SK-N-SH treated with all-trans-retinoic acid at 6 μM for 48 hours (cell line): ENCODE data around the gene ITIH4.

Source experiments
- ATAC-seq: fragments of 200-7000 bp; cut with Tn5 transposase; 3 replicates; pipeline ENCODE4 v1.9.1; 2020; ENCODE audit warnings: mild to moderate bottlenecking, moderate library complexity
- ARNTL ChIP-seq: fragments of 450-650 bp; formaldehyde crosslinking; IDR thresholded peaks from 2 replicates; pipeline ENCODE4 v1.5.0; 2020; ENCODE audit warnings: low read depth, mild to moderate bottlenecking, moderate library complexity, borderline replicate concordance
- BACH2 ChIP-seq: fragments of 250-450 bp; sonication (Bioruptor Pico); IDR thresholded peaks from 2 replicates; pipeline ENCODE4 v1.9.0; 2021; ENCODE audit warnings: mild to moderate bottlenecking, borderline replicate concordance
- CREB5 ChIP-seq: fragments of 250-450 bp; sonication (Bioruptor Pico); IDR thresholded peaks from 2 replicates; pipeline ENCODE4 v1.5.1; 2020; ENCODE audit warnings: low read depth, mild to moderate bottlenecking, moderate library complexity
- CSRNP3 ChIP-seq: fragments of 250-450 bp; sonication (Bioruptor Pico); IDR thresholded peaks from 2 replicates; pipeline ENCODE4 v1.5.1; 2021; ENCODE audit warnings: mild to moderate bottlenecking, moderate library complexity
- ESRRG ChIP-seq: fragments of 250-450 bp; sonication (Bioruptor Pico); IDR thresholded peaks from 2 replicates; pipeline ENCODE4 v1.6.1; 2021; ENCODE audit warnings: mild to moderate bottlenecking
- GLIS3 ChIP-seq: fragments of 250-450 bp; sonication (Bioruptor Pico); IDR thresholded peaks from 2 replicates; pipeline ENCODE4 v1.5.0; 2020; ENCODE audit warnings: mild to moderate bottlenecking, moderate library complexity
- ISL1 ChIP-seq: fragments of 250-450 bp; sonication (Bioruptor Pico); IDR thresholded peaks from 2 replicates; pipeline ENCODE4 v2.1.2; 2022; ENCODE audit warnings: mild to moderate bottlenecking, moderate library complexity
- OSR1 ChIP-seq: fragments of 250-450 bp; sonication (Bioruptor Pico); IDR thresholded peaks from 2 replicates; pipeline ENCODE4 v1.8.0; 2022; ENCODE audit warnings: moderate library complexity, mild to moderate bottlenecking, inconsistent platforms
- PATZ1 ChIP-seq: fragments of 250-450 bp; sonication (Bioruptor Pico); IDR thresholded peaks from 2 replicates; pipeline ENCODE4 v1.8.0; 2020; ENCODE audit warnings: mild to moderate bottlenecking, moderate library complexity, borderline replicate concordance
- POU6F1 ChIP-seq: fragments of 250-450 bp; sonication (Bioruptor Pico); IDR thresholded peaks from 2 replicates; pipeline ENCODE4 v1.8.0; 2021; ENCODE audit warnings: low read depth, mild to moderate bottlenecking, moderate library complexity, borderline replicate concordance
- PPARA ChIP-seq: fragments of 250-450 bp; sonication (Bioruptor Pico); IDR thresholded peaks from 2 replicates; pipeline ENCODE4 v1.5.0; 2020; ENCODE audit warnings: mild to moderate bottlenecking, borderline replicate concordance
- RARB ChIP-seq: fragments of 250-450 bp; sonication (Bioruptor Pico); IDR thresholded peaks from 2 replicates; pipeline ENCODE4 v1.8.0; 2021; ENCODE audit warnings: mild to moderate bottlenecking, moderate library complexity
- SNAI2 ChIP-seq: fragments of 250-450 bp; sonication (Bioruptor Pico); IDR thresholded peaks from 2 replicates; pipeline ENCODE4 v1.5.0; 2020; ENCODE audit warnings: mild to moderate bottlenecking, moderate library complexity
- TCF4 ChIP-seq: fragments of 250-450 bp; sonication (Bioruptor Pico); IDR thresholded peaks from 2 replicates; pipeline ENCODE4 v1.8.0; 2021; ENCODE audit warnings: mild to moderate bottlenecking, moderate library complexity, borderline replicate concordance
- TOX ChIP-seq: fragments of 250-450 bp; sonication (Bioruptor Pico); IDR thresholded peaks from 2 replicates; pipeline ENCODE4 v1.8.0; 2021; ENCODE audit warnings: mild to moderate bottlenecking, moderate library complexity, borderline replicate concordance
- TSHZ2 ChIP-seq: fragments of 250-450 bp; sonication (Bioruptor Pico); IDR thresholded peaks from 2 replicates; pipeline ENCODE4 v1.5.0; 2020; ENCODE audit warnings: mild to moderate bottlenecking, moderate library complexity
- ZFP3 ChIP-seq: fragments of 250-450 bp; sonication (Bioruptor Pico); IDR thresholded peaks from 2 replicates; pipeline ENCODE4 v1.5.0; 2020; ENCODE audit warnings: mild to moderate bottlenecking, moderate library complexity
- ZFP30 ChIP-seq: fragments of 450-650 bp; formaldehyde crosslinking; IDR thresholded peaks from 2 replicates; pipeline ENCODE4 v1.5.0; 2022; ENCODE audit warnings: mild to moderate bottlenecking, moderate library complexity
- ZNF565 ChIP-seq: fragments of 450-650 bp; formaldehyde crosslinking; conservative IDR thresholded peaks from 2 replicates; pipeline ENCODE4 v1.5.0; 2020; ENCODE audit warnings: low read depth, mild to moderate bottlenecking, moderate library complexity
- ZNF70 ChIP-seq: fragments of 450-650 bp; formaldehyde crosslinking; IDR thresholded peaks from 2 replicates; pipeline ENCODE4 v1.5.0; 2020; ENCODE audit warnings: mild to moderate bottlenecking, moderate library complexity
- ZNF8 ChIP-seq: fragments of 450-650 bp; formaldehyde crosslinking; IDR thresholded peaks from 2 replicates; pipeline ENCODE4 v1.5.0; 2020; ENCODE audit warnings: mild to moderate bottlenecking, moderate library complexity

The ITIH4 gene

GRCh38 chr3:52798376-52798977 lies 32.0 kb downstream of the ITIH4 start (continued):
- TF ChIP-seq BACH2 (CRISPR knock-in tag) = no peak
- no peak for TF ChIP-seq RARB
- TF ChIP-seq ZNF70 (CRISPR knock-in tag) = no peak
- no peak for TF ChIP-seq ARNTL (CRISPR knock-in tag)

- ATAC-seq = no peak
- no peak for TF ChIP-seq ZNF565 (CRISPR knock-in tag)
- no peak for TF ChIP-seq CREB5 (CRISPR knock-in tag)
- no peak for TF ChIP-seq GLIS3
- no peak for TF ChIP-seq RARB
- TF ChIP-seq ARNTL (CRISPR knock-in tag) = no peak
- no peak for TF ChIP-seq ZNF70 (CRISPR knock-in tag)
- no peak for TF ChIP-seq PATZ1 (CRISPR knock-in tag)
- no peak for TF ChIP-seq TSHZ2 (CRISPR knock-in tag)
- TF ChIP-seq BACH2 (CRISPR knock-in tag) = no peak
- no peak for TF ChIP-seq ESRRG (CRISPR knock-in tag)
- TF ChIP-seq OSR1 (CRISPR knock-in tag) = no peak
- no peak for TF ChIP-seq ZFP30 (CRISPR knock-in tag)
- no peak for TF ChIP-seq TCF4 (CRISPR knock-in tag)
- no peak for TF ChIP-seq POU6F1 (CRISPR knock-in tag)
- no peak for TF ChIP-seq ZNF8 (CRISPR knock-in tag)
- TF ChIP-seq TOX = no peak
- no peak for TF ChIP-seq ISL1
- TF ChIP-seq CSRNP3 (CRISPR knock-in tag) = no peak
- no peak for TF ChIP-seq PPARA (CRISPR knock-in tag)
- TF ChIP-seq ZFP3 (CRISPR knock-in tag) = no peak
Observed at GRCh38 chr3:52796411-52796810, 34.1 kb downstream of the ITIH4 start.

- TF ChIP-seq SNAI2 (CRISPR knock-in tag) = no peak
- no peak for TF ChIP-seq BACH2 (CRISPR knock-in tag)
- no peak for TF ChIP-seq RARB
- ATAC-seq = no peak
Observed at GRCh38 chr3:52795298-52795900, 35.1 kb downstream of the ITIH4 start.
